Pancreas (tissue), 10 donors: ENCODE measurements around the gene SH3BGRL2. TPM values are rescaled to one million over a fixed set of nuclear protein-coding genes. Genes with fewer than 3 reads are reported as not detected.

Source experiments
- ATAC-seq, 4 donors: fragments of 200-7000 bp; cut with Tn5 transposase; one replicate each; pipeline versions ENCODE4 v1.8.0 to v1.9.1; 2020; ENCODE audit warnings: mild to moderate bottlenecking in 4 of 4, moderate library complexity in 4 of 4
- DNase-seq, 6 donors: peaks; one replicate each; pipeline ENCODE4 v3.0.0-alpha.2; 2020
- FAIRE-seq: peaks from 2 replicates; lab custom pipeline; 2012; peaks lifted over from hg19 to GRCh38; lab: Jason Lieb, UNC
- H3K27ac ChIP-seq, 4 donors: fragments of 200-600 bp; sonication (generic); 1 replicate in 3 of 4; 2 replicates in 1 of 4; pipeline versions ENCODE4 v1.5.0 to v1.8.0; 2020
- H3K27me3 ChIP-seq, 4 donors: fragments of 200-600 bp; one replicate each; pipeline ENCODE4 v1.8.0; 2021
- H3K36me3 ChIP-seq, 3 donors: fragments of 200-600 bp; sonication (generic) in 1 of 3; one replicate each; pipeline versions ENCODE4 v1.5.0 to v1.8.0; 2020 to 2021
- H3K4me1 ChIP-seq, 3 donors: fragments of 200-600 bp; one replicate each; pipeline ENCODE4 v1.8.0; 2021
- H3K4me3 ChIP-seq, 4 donors: fragments of 200-600 bp; sonication (generic) in 2 of 4; one replicate each; pipeline versions ENCODE4 v1.5.0 to v1.8.0; 2020 to 2021
- H3K9me3 ChIP-seq, 4 donors: fragments of 200-600 bp; one replicate each; pipeline ENCODE4 v1.8.0; 2021
- WGBS, 2 donors: extraction: QIAGEN DNeasy Blood & Tissue Kit; methylation state at CpG; one replicate each; pipeline ENCODE4 v1.1.7; 2013; 5-methylcytosine and 5-hydroxymethylcytosine counted together
- intact Hi-C, 3 donors: fragments of 100-400 bp; cut with DNase I; formaldehyde crosslinking; loops; one replicate each; pipeline versions ENCODE4 v1.11.1 to v1.14.2; 2022
- polyA plus RNA-seq, 2 donors: library from polyadenylated mRNA; stranded (reverse); fragments of 200-250 nt; gene quantifications; one replicate each; pipeline ENCODE4 v1.2.3, GENCODE V29; 2013
- total RNA-seq, 6 donors: library from RNA; stranded (reverse); fragmentation: NEBNext Ultra II Directional in 4 of 6; extraction: Animal tissue kit (Norgen Biotek cat#: 25700) in 4 of 6; gene quantifications; one replicate each; pipeline versions ENCODE4 v1.2.1 to v1.2.4, GENCODE V29; 2021 to 2023
- TF ChIP-seq, protein P1 (sequence below), 4 donors: fragments of 200-600 bp; sonication (generic) in 3 of 4; IDR thresholded peaks; one replicate each; pipeline versions ENCODE4 v1.5.0 to v1.8.0; 2021; ENCODE audit warnings: antibody characterized with exemption in 4 of 4
- donor health status: healthy with polysubstance abuse.
- donor health status: DM: no; HTN: no; CAD: no; lungs with moderate emphysema.
- donor health status: DM: no; HTN: no; CAD: no.
- donor health status: control.
- donor health status: control.
- donor health status: Bipolar disorder and iron deficiency.
- donor health status: DM: yes; HTN: yes; CAD: no.
- donor health status: DM: no; HTN: no; CAD: no.
- donor health status: DM: no; HTN: no; CAD: no.
- donor health status: DM: yes; HTN: yes; CAD: no.

The SH3BGRL2 gene
- total and polyA plus RNA-seq, 8 donors = 6.1 to 22.1 (median 11.8) TPM

DNA sequence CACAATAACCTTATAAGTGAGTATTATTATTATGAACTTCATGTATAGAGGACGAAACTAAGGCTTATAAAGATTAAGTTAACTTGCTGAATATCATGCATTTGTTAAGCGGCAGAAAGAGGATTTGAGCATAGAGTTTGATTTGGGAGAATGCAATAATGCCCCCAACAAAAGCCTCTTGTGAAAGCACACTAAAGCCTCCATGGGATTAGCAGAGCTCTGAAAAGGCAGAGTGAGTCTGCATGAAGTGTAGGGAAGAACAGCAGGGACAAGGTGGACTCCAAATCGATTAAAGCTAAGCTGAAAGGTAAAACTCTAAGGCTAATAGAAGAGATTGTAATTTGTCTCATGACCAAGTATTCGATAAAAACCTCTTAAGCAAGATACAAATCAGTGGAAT lies 100.3 kb downstream of the SH3BGRL2 start:
- H3K27ac ChIP-seq = no peak overlapping the region
- FAIRE-seq = no peak
- TF ChIP-seq, protein P1, sequence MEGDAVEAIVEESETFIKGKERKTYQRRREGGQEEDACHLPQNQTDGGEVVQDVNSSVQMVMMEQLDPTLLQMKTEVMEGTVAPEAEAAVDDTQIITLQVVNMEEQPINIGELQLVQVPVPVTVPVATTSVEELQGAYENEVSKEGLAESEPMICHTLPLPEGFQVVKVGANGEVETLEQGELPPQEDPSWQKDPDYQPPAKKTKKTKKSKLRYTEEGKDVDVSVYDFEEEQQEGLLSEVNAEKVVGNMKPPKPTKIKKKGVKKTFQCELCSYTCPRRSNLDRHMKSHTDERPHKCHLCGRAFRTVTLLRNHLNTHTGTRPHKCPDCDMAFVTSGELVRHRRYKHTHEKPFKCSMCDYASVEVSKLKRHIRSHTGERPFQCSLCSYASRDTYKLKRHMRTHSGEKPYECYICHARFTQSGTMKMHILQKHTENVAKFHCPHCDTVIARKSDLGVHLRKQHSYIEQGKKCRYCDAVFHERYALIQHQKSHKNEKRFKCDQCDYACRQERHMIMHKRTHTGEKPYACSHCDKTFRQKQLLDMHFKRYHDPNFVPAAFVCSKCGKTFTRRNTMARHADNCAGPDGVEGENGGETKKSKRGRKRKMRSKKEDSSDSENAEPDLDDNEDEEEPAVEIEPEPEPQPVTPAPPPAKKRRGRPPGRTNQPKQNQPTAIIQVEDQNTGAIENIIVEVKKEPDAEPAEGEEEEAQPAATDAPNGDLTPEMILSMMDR (IDR thresholded peaks at IDR 0.05) = no peak
- H3K4me1 ChIP-seq = no peaks in the 10 kb centered on the region
- no peaks in the 10 kb centered on the region for H3K9me3 ChIP-seq
- no peak for DNase-seq
- WGBS, 2 donors = 60 to 73% methylated on average over 4 of the region's 4 CpGs
- no peaks in the 10 kb centered on the region for H3K27me3 ChIP-seq
- intact Hi-C loops = no loop called here
- H3K4me3 ChIP-seq = no peak overlapping the region
- H3K36me3 ChIP-seq = no peaks in the 10 kb centered on the region
- ATAC-seq = no peak

DNA sequence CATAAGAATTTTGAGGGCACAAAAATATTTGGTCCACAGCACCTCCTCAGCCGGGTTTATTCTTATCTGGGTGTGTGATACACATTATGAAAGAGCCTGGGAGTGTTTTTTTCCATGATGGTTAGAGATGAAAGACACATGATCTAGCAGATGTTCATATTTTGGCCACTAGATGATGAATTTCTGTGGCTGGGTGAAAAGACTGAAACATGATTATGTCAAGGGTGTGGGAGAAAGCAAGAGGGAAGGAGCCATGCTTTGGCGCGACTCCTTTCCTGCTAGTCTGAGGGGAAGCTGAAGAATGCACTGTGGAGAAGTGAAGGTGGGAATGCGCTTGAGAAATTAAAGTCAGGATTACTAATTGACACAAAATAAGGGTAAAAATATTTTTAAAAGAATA lies 102.3 kb downstream of the SH3BGRL2 start:
- DNase-seq (no peak), FAIRE-seq (no peak), ATAC-seq (no peak)
- intact Hi-C loops = no loop called here
- TF ChIP-seq, protein P1 (IDR thresholded peaks at IDR 0.05) = no peak
- H3K36me3 ChIP-seq = no peaks in the 10 kb centered on the region
- no peak overlapping the region for H3K27ac ChIP-seq
- H3K9me3 ChIP-seq = no peaks in the 10 kb centered on the region
- H3K4me3 ChIP-seq = no peak overlapping the region
- no peaks in the 10 kb centered on the region for H3K4me1 ChIP-seq
- WGBS, 2 donors = 81 to 89% methylated on average over 4 of the region's 4 CpGs
- H3K27me3 ChIP-seq = no peaks in the 10 kb centered on the region

DNA sequence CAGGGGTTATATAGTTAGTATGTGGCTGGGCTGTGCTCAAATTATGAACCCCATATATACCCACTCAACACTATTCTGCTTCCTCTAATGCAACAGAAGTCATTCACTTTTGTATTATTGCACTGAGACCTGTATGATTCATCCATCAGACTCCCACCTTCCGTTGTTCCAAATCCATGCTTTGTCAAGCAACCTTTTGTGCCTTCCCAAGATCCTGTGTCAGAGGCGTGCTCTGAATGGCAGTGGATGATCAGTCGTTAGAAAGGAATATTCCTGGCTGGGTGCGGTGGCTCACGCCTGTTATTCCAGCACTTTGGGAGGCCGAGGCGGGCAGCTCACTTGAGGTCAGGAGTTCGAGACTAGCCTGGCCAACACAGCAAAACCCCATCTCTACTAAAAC lies 103.2 kb downstream of the SH3BGRL2 start:
- Histone ChIP-seq H3K4me3 (no peak overlapping the region), H3K4me1 (no peaks in the 10 kb centered on the region), H3K27ac (no peak overlapping the region), H3K27me3 (no peaks in the 10 kb centered on the region), H3K36me3 (no peaks in the 10 kb centered on the region), H3K9me3 (no peaks in the 10 kb centered on the region)
- TF ChIP-seq, protein P1 (IDR thresholded peaks at IDR 0.05) = no peak
- no peak for ATAC-seq
- 95 to 97% methylated on average over 8 of the region's 8 CpGs for WGBS, 2 donors
- no peak for DNase-seq
- intact Hi-C loops = no loop called here
- FAIRE-seq = no peak

GRCh38 chr6:79735183-79735582 lies 104.1 kb downstream of the SH3BGRL2 start:
- no peaks in the 10 kb centered on the region for H3K36me3 ChIP-seq
- ATAC-seq (no peak), FAIRE-seq (no peak), DNase-seq (no peak)
- no peak overlapping the region for H3K4me3 ChIP-seq
- WGBS, 2 donors = 85 to 86% methylated on average over 5 of the region's 5 CpGs
- H3K9me3 ChIP-seq = no peaks in the 10 kb centered on the region
- H3K4me1 ChIP-seq = no peaks in the 10 kb centered on the region
- TF ChIP-seq, protein P1 (IDR thresholded peaks at IDR 0.05) = no peak
- intact Hi-C loops = no loop called here
- H3K27ac ChIP-seq = no peak overlapping the region
- no peaks in the 10 kb centered on the region for H3K27me3 ChIP-seq

DNA sequence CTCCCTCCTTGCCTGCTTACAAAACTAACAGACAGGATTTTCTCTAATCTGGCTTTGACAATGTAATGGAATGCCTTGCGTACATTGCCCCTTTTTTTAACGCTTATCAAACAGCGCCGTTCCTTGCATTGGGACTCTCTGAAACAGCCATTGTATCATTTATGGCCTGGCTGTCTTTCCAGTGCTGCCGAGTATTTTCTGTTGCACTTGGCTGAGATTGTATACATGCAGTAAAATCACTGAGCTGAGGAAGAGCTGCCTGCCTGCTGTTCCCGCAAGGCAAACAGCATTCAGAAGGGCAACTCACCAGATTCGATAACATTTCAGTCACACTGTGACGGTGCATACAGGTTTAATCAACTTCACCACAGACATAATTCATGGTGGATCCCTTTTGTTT lies 106.0 kb downstream of the SH3BGRL2 start:
- FAIRE-seq (no peak), DNase-seq (no peak), ATAC-seq (peak in 3 of 4 donors; percentile 25 to 69 (median 63))
- Histone ChIP-seq H3K4me3 (peak overlapping the region in 1 of 4 donors; percentile 15), H3K27ac (no peak overlapping the region), H3K27me3 (no peaks in the 10 kb centered on the region), H3K36me3 (no peaks in the 10 kb centered on the region), H3K9me3 (no peaks in the 10 kb centered on the region), H3K4me1 (no peaks in the 10 kb centered on the region)
- 10 to 17% methylated on average over 8 of the region's 8 CpGs for WGBS, 2 donors
- TF ChIP-seq, protein P1 (IDR thresholded peaks at IDR 0.05) = no peak
- intact Hi-C loops = no loop called here
